Activated CD4-positive, alpha-beta T cell treated with anti-CD3 and anti-CD28 coated beads for 4 hours (primary cell): Measurements from ENCODE around the gene NFE2L1.
"Not testable (repeated sequence)": the region's sequence is repeated elsewhere in the genome, so short reads cannot be mapped to it uniquely, and the experiment has no call there.

Experiments
- DNase-seq, 2 donors: peaks; one replicate each; pipeline ENCODE4 v3.0.0-alpha.2; 2020

NFE2L1 gene

GRCh38 chr17:48023400-48024148, 24.6 kb upstream of the NFE2L1 start:
- peak; percentile 30 to 37 for DNase-seq

- peak; percentile 33 to 40 for DNase-seq
Observed at GRCh38 chr17:48024149-48025039, 23.8 kb upstream of the NFE2L1 start.

- DNase-seq: peak; percentile 98
Observed at GRCh38 chr17:48025040-48025903, 22.9 kb upstream of the NFE2L1 start.

DNA sequence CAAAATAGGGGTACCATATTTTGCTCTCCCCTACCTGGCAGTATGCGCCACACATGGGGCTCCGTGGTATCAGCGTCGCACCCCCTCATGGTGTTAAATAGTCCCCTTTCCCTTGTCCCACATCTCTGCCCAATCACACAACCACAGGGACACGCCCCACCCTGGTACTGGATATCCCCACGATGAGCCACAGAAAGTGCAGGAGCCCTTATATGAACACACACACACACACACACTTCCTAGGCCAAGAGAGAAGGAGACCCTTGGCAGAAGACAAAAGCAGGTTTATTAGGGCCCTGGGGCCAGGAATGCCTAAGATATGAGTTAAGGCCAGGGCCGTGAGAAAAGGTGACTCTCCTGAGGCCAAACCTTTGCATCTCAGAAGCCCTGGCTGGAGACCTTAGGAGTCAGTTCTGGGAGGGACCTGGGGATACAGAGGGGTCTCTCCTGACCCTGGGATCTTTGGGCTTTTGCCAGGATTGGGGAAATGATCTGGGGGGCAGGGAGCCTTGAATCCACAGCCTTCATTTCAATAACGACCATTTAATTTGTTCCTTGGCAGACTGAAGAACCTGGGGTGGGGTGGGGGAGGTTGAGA, 22.2 kb upstream of the NFE2L1 start:
- no peak for DNase-seq

GRCh38 chr17:48026502-48027321, 21.4 kb upstream of the NFE2L1 start:
- peak; percentile 66 to 67 for DNase-seq

- no peak for DNase-seq
Observed at GRCh38 chr17:48027322-48027981, 20.7 kb upstream of the NFE2L1 start.

DNA sequence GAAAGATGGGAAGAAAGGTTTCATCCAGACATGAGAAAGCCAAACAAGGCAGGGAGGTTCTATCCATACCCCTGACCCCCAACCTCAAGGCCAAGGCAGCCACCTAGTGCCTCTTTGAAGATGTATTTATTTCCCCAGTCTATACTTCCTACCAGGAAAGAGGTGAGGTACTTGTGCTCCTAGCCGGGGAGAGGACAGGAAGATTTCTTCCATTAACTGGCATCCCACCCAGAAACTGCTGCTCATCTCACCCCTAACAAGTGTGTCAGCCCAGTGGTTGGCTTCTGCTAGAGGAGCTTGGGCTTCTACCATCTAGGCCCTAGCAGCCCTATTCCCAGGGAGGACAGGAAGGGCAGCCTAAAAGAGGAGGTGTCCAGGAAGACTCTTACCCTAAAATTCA, 19.4 kb upstream of the NFE2L1 start:
- DNase-seq: no peak

DNA sequence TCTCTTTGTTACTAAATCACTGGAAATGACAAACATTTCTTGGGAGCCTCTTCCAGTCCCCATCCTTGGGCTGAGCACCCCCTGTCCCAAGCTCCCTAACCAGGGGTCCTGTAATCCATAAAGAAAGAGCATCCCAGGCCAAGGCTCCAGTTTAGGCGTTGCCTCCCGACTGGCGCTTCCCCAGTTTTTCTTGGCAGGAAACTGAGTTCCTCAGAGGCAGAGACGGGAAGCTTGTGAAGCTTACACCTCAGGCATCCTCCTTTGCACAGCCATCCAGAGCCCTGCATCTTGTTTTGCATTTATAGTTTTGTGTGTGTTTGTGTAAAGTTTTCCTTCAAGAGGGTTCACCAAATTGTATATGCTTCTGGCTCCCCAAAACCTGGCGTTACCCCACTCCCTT, 17.6 kb upstream of the NFE2L1 start:
- no peak for DNase-seq

DNA sequence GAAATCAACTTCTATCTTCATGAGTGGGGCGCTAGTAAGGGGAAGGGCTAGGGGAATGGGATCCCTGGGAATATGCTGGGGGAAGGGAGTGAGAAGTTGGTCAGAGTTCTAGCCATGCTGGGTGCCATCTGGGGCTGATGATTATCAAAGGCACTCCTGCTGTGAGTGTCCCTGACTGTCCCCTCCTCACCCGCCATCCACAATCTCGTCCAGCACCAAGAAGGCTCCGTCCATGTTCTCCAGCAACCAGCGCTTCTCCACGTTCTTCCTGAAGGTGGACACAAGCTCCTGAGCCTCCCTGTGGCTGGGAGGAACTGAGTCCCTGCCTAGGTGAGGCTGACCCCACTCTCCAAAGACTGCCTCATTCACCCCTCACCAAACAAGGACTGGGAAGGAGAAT, 16.2 kb upstream of the NFE2L1 start:
- no peak for DNase-seq

DNA sequence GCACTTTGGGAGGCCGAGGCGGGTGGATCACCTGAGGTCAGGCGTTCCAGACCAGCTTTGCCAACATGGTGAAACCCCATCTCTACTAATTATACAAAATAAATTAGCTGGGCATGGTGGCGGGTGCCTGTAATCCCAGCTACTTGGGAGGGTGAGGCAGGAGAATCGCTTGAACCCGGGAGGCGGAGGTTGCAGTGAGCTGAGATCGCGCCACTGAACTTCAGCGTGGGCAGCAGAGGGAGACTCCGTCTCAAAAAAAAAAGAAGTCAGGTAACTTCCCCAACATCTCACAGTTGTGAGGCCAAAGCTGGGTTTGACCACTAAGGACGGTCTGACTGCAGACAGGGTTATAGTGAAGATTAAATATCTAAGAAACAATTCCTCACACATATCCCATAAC, 13.4 kb upstream of the NFE2L1 start:
- DNase-seq: not testable (repeated sequence)

DNA sequence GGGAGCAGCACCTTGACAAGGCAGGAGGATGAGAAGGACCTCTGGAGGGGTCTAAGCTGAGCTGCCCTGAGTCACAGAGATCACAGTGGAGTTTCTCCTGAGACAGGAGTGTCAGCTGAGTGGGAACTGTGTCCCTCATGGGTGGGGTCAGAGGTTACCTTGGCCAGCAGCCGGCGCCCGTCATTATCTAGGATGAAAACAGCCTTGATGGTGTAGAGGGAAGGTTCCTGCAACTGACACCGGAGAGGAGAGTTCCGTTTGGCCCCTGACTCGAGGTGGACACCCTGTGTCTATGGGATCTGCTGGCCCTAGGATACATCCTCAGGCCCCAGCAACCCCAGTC, 11.5 kb upstream of the NFE2L1 start:
- DNase-seq: no peak

DNA sequence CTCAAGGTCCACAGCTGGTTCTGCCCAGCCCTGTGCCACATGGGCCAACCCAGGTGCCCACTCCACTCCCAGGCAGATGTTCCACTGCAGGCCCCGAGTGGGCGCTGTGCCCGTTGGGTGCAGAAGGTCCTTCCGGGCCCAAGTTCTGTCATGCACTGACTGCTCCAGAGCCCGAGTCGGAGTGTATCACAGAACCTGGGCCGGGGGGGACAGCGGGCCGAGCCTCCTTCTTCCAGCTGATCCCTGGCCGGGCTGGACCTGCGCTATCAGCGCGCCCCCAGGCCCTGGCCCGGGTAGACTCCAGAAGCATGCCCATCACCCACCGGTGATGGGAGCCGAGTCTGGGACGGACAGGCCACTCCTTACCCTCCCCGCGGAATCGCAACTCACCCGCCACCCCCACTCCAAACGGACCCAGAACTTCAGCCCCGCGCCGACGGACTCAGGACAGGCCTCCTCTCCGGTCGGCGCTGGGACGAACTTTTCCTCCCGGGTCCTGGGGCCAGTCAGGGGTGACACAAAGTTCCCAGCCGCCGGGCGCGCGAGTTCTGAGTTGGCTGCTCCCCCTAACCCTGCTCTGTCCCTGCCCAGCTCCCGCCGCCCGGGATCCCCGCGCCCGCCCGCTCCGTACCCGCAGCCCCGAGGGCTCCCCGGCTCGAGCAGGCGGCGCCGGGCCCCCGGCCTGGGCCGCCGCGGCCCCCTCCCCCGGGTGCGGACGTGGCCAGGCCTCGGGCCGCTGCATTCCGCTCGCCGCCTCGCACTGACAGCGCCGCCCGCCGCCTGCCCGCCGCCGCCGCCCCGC, 10.9 kb upstream of the NFE2L1 start, which contains the start of gene COPZ2:
Gene COPZ2 (minus strand): TSS at position 762 of the 802 bp plus-strand sequence. CDS start 20 bp downstream, at position 742.
- peak; percentile 41 to 59 for DNase-seq

DNA sequence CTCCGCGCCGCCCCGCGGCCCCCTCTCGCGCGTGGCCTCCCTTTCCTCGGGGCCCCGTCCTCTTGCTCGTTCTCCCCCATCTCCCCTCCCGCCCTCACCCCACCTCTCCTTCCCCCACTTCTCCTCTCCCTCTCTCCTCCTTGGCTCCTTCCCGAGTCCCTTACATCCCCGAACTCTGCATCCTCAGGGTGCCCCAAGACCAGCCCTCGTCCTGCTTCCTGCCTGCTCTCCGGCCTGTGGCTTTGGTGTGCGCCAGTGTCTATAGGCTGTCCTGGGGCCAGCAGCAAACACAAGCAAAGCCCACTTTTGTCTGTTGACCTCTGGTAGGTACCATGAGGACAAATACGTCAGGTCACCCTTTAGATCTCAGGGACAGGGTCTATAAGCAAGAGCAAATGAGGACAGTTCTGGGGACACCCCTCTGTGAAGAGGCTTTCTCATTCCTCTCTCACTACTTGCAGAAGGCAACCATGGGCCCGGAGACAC, 10.3 kb upstream of the NFE2L1 start:
- no peak for DNase-seq

GRCh38 chr17:48038687-48039086, 9.5 kb upstream of the NFE2L1 start:
- no peak for DNase-seq

GRCh38 chr17:48043176-48043575, 5.0 kb upstream of the NFE2L1 start:
- DNase-seq: no peak

DNA sequence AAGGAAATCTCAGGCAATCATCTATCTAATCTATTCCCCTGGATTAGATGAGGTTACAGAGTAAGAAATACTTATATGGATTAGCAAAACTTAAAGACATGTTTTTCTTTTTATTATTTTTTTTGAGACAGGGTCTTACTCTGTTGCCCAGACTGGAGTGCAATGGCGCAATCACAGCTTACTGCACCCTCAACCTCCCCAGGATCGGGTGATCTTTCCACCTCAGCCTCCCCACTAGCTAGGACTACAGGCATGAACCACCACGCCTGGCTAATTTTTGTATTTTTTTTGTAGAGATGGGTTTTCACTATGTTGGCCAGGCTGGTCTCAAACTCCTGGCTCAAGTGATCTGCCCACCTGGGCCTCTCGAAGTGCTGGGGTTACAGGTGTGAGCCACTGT, 3.3 kb upstream of the NFE2L1 start:
- DNase-seq: no peak

GRCh38 chr17:48045316-48046001, 2.7 kb upstream of the NFE2L1 start:
- DNase-seq: no peak

GRCh38 chr17:48046296-48046695, 1.9 kb upstream of the NFE2L1 start:
- no peak for DNase-seq

- DNase-seq: peak in 1 of 2 donors; percentile 9
Observed at GRCh38 chr17:48047113-48047740, 932 bp upstream of the NFE2L1 start.
